HG03378 (cell line): ENCODE results near the gene LSP1.

ENCODE experiments used
- ATAC-seq: cut with Tn5 transposase; IDR thresholded peaks from one replicate; pipeline ENCODE4 v1.9.1; 2021; ENCODE audit warnings: mild to moderate bottlenecking, moderate library complexity; ENCODE audit not compliant: unreplicated experiment

LSP1 gene

GRCh38 chr11:1836011-1836945 lies 16.6 kb upstream of the LSP1 start:
- ATAC-seq = no peak

- ATAC-seq = no peak
These were observed 15.5 kb upstream of the LSP1 start for GRCh38 chr11:1837171-1838076.

GRCh38 chr11:1838077-1838425 lies 14.8 kb upstream of the LSP1 start:
- ATAC-seq = no peak

GRCh38 chr11:1838426-1839144 lies 14.3 kb upstream of the LSP1 start, which contains the start of gene TNNI2:
TSS of gene TNNI2 (plus strand) at chr11:1838981. CDS start at chr11:1839697, 716 bp downstream.
- no peak for ATAC-seq

- no peak for ATAC-seq
These were observed 13.5 kb upstream of the LSP1 start for GRCh38 chr11:1839204-1839923.

- ATAC-seq = no peak
These were observed 12.7 kb upstream of the LSP1 start for GRCh38 chr11:1839924-1840779.

GRCh38 chr11:1840780-1841480 lies 12.0 kb upstream of the LSP1 start:
- no peak for ATAC-seq

GRCh38 chr11:1841511-1842148 lies 11.3 kb upstream of the LSP1 start:
- ATAC-seq = no peak

- ATAC-seq = no peak
These were observed 10.5 kb upstream of the LSP1 start for GRCh38 chr11:1842149-1843097.

GRCh38 chr11:1843098-1843473 lies 9.8 kb upstream of the LSP1 start:
- ATAC-seq = no peak

GRCh38 chr11:1843796-1844195 lies 9.1 kb upstream of the LSP1 start:
- no peak for ATAC-seq

- no peak for ATAC-seq
These were observed 8.4 kb upstream of the LSP1 start for GRCh38 chr11:1844221-1845094.

- ATAC-seq = no peak
These were observed 7.8 kb upstream of the LSP1 start for GRCh38 chr11:1845095-1845429.

- no peak for ATAC-seq
These were observed 7.1 kb upstream of the LSP1 start for GRCh38 chr11:1845561-1846452.

- no peak for ATAC-seq
These were observed 6.4 kb upstream of the LSP1 start for GRCh38 chr11:1846453-1846932.
